Measurements from ENCODE around the gene HMGB4. TPM values are rescaled to one million over a fixed set of nuclear protein-coding genes. Genes with fewer than 3 reads are reported as not detected.

Gene HMGB4
- total RNA-seq, 2 donors from 2014 or later, result not detected

GRCh38 chr1:33826711-33827110 is 37.2 kb upstream of the HMGB4 start:
- Histone ChIP-seq H3K27me3 (replicated peaks; ENCODE audit: insufficient read depth) (no peaks in the 10 kb centered on the region), H3K27ac (no peak overlapping the region), H3K36me3 (no peaks in the 10 kb centered on the region), H3K4me3 (no peak overlapping the region), H3K9me3 (no peaks in the 10 kb centered on the region), H3K4me1 (ENCODE audit: control insufficient read depth in 1 of 2, low read depth in 2 of 2) (no peaks in the 10 kb centered on the region)
- no peak for TF ChIP-seq CTCF (IDR thresholded peaks at IDR 0.05)
- DNase-seq (ENCODE audit: low spot score) (no peak), ATAC-seq (ENCODE audit: insufficient number of reproducible peaks, low FRiP score, low read depth) (no peak)

DNA sequence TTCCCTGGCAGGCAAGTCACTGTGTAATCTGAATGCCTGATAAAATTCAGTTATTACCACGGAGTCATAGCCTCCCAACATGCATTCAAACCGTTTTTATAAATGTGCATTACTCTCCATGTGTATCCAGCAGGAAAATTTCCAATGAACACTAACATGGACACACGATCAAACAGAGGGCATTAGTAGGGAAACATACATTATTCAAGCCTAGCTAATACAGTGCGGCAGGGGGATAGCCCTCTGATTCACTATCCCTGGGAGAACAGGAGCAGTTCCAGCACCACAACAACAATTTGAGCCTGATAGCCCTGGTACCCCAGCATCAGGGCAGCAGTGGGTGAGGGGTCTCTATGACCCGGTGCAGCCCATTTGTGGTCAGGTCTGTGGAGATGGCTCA is 35.8 kb upstream of the HMGB4 start:
- H3K27ac ChIP-seq, result no peak overlapping the region
- H3K27me3 ChIP-seq (replicated peaks; ENCODE audit: insufficient read depth), result no peaks in the 10 kb centered on the region
- no peak overlapping the region for H3K4me3 ChIP-seq
- TF ChIP-seq CTCF (IDR thresholded peaks at IDR 0.05), result no peak
- H3K36me3 ChIP-seq, result no peaks in the 10 kb centered on the region
- DNase-seq (ENCODE audit: low spot score) (no peak), ATAC-seq (ENCODE audit: insufficient number of reproducible peaks, low FRiP score, low read depth) (no peak)
- H3K4me1 ChIP-seq (ENCODE audit: control insufficient read depth in 1 of 2, low read depth in 2 of 2), result no peaks in the 10 kb centered on the region
- H3K9me3 ChIP-seq, result no peaks in the 10 kb centered on the region

- Histone ChIP-seq H3K4me3 (no peak overlapping the region), H3K27ac (no peak overlapping the region), H3K27me3 (replicated peaks; ENCODE audit: insufficient read depth) (no peaks in the 10 kb centered on the region), H3K36me3 (no peaks in the 10 kb centered on the region), H3K9me3 (no peaks in the 10 kb centered on the region), H3K4me1 (ENCODE audit: control insufficient read depth in 1 of 2, low read depth in 2 of 2) (no peaks in the 10 kb centered on the region)
- DNase-seq (ENCODE audit: low spot score) (no peak), ATAC-seq (ENCODE audit: insufficient number of reproducible peaks, low FRiP score, low read depth) (no peak)
- TF ChIP-seq CTCF (IDR thresholded peaks at IDR 0.05), result no peak
Observed at GRCh38 chr1:33828654-33829053, 35.2 kb upstream of the HMGB4 start.

DNA sequence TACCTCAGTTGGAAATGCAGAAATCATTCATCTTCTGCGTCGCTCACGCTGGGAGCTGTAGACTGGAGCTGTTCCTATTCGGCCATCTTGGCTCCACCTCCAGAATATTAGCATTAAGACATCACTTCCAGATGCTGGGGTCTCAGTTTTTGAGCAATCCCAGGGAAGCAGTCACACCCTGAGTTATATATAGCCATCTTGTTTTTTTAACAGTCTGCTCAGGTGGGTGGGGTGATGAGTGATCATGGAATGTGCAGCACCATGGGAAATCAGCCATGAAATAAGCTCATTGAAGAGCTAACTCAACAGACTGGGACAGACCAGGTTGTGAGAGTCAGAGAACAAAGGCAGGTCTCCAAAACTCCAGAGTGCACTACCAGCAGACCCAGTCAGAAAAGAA is 27.0 kb upstream of the HMGB4 start:
- no peaks in the 10 kb centered on the region for H3K36me3 ChIP-seq

GRCh38 chr1:33837635-33838034 is 26.2 kb upstream of the HMGB4 start:
- Histone ChIP-seq H3K36me3 (no peaks in the 10 kb centered on the region), H3K27me3 (replicated peaks; ENCODE audit: insufficient read depth) (no peaks in the 10 kb centered on the region), H3K4me1 (ENCODE audit: control insufficient read depth in 1 of 2, low read depth in 2 of 2) (no peaks in the 10 kb centered on the region), H3K27ac (no peak overlapping the region), H3K9me3 (no peaks in the 10 kb centered on the region), H3K4me3 (no peak overlapping the region)
- ATAC-seq (ENCODE audit: insufficient number of reproducible peaks, low FRiP score, low read depth) (no peak), DNase-seq (ENCODE audit: low spot score) (no peak)
- TF ChIP-seq CTCF (IDR thresholded peaks at IDR 0.05), result no peak

More for the DNA sequence above, 27.0 kb upstream of the HMGB4 start:
- H3K27ac ChIP-seq, result no peak overlapping the region
- no peaks in the 10 kb centered on the region for H3K27me3 ChIP-seq (replicated peaks; ENCODE audit: insufficient read depth)
- no peak for ATAC-seq (ENCODE audit: insufficient number of reproducible peaks, low FRiP score, low read depth)
- no peaks in the 10 kb centered on the region for H3K9me3 ChIP-seq
- H3K4me3 ChIP-seq, result no peak overlapping the region
- no peaks in the 10 kb centered on the region for H3K4me1 ChIP-seq (ENCODE audit: control insufficient read depth in 1 of 2, low read depth in 2 of 2)
- TF ChIP-seq CTCF (IDR thresholded peaks at IDR 0.05), result no peak
- DNase-seq (ENCODE audit: low spot score), result no peak
